Ishikawa (cell line): ENCODE data around the gene PSTPIP1.

Source experiments
- CEBPB ChIP-seq: IDR thresholded peaks from 2 replicates; pipeline ENCODE4 v1.6.1; 2012
- CREB1 ChIP-seq: IDR thresholded peaks from 2 replicates; pipeline ENCODE4 v1.6.1; 2012; ENCODE audit warnings: low read depth
- EGR1 ChIP-seq: IDR thresholded peaks from 2 replicates; pipeline ENCODE4 v1.6.1; 2012
- EP300 ChIP-seq: IDR thresholded peaks from 2 replicates; pipeline ENCODE4 v1.6.1; 2012; ENCODE audit warnings: borderline replicate concordance
- FOXM1 ChIP-seq: IDR thresholded peaks from 2 replicates; pipeline ENCODE4 v1.6.1; 2012; ENCODE audit warnings: low read depth, borderline replicate concordance
- NFIC ChIP-seq: IDR thresholded peaks from 2 replicates; pipeline ENCODE4 v1.6.1; 2012
- RAD21 ChIP-seq: IDR thresholded peaks from 2 replicates; pipeline ENCODE4 v1.6.1; 2012; ENCODE audit warnings: low read depth
- TAF1 ChIP-seq: IDR thresholded peaks from 2 replicates; pipeline ENCODE4 v1.6.1; 2012; ENCODE audit warnings: low read depth, mild to moderate bottlenecking
- TCF12 ChIP-seq: IDR thresholded peaks from 2 replicates; pipeline ENCODE4 v1.6.1; 2012; ENCODE audit warnings: low read depth
- TEAD4 ChIP-seq: IDR thresholded peaks from 2 replicates; pipeline ENCODE4 v1.6.1; 2012
- YY1 ChIP-seq: IDR thresholded peaks from 2 replicates; pipeline ENCODE4 v1.6.1; 2012; ENCODE audit warnings: low read depth
- ZBTB7A ChIP-seq: IDR thresholded peaks from 2 replicates; pipeline ENCODE4 v1.6.1; 2012; ENCODE audit warnings: low read depth
- TF ChIP-seq, protein P1 (sequence below): IDR thresholded peaks from 2 replicates; pipeline ENCODE4 v1.6.1; 2012
- TF ChIP-seq, protein P2 (sequence below): IDR thresholded peaks from 2 replicates; pipeline ENCODE4 v1.6.1; 2012
- TF ChIP-seq, protein P3 (sequence below): IDR thresholded peaks from 2 replicates; pipeline ENCODE4 v1.6.1; 2012; ENCODE audit warnings: low read depth, mild to moderate bottlenecking

The PSTPIP1 gene

DNA sequence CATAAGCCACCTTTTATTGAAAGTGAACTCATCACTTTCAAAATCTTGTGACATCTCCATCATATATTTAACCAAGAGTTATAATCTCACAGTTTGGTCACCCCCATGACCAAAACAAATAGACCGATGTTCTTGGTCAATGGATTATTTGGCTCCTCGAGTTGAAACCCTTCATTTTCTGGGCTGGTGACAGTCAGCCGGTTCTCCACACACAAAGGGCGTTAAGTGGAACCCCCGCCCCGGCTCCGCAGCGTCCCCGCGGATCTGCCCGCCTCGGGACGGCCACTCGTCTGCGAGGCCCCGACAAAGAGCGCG lies 75.2 kb downstream of the PSTPIP1 start:
- TF ChIP-seq ZBTB7A (no peak), NFIC (no peak), TAF1 (0 out of 2 replicates have a peak, but pooled peaks have one; percentile 19)
- TF ChIP-seq, protein P1, sequence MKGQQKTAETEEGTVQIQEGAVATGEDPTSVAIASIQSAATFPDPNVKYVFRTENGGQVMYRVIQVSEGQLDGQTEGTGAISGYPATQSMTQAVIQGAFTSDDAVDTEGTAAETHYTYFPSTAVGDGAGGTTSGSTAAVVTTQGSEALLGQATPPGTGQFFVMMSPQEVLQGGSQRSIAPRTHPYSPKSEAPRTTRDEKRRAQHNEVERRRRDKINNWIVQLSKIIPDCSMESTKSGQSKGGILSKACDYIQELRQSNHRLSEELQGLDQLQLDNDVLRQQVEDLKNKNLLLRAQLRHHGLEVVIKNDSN: no peak

DNA sequence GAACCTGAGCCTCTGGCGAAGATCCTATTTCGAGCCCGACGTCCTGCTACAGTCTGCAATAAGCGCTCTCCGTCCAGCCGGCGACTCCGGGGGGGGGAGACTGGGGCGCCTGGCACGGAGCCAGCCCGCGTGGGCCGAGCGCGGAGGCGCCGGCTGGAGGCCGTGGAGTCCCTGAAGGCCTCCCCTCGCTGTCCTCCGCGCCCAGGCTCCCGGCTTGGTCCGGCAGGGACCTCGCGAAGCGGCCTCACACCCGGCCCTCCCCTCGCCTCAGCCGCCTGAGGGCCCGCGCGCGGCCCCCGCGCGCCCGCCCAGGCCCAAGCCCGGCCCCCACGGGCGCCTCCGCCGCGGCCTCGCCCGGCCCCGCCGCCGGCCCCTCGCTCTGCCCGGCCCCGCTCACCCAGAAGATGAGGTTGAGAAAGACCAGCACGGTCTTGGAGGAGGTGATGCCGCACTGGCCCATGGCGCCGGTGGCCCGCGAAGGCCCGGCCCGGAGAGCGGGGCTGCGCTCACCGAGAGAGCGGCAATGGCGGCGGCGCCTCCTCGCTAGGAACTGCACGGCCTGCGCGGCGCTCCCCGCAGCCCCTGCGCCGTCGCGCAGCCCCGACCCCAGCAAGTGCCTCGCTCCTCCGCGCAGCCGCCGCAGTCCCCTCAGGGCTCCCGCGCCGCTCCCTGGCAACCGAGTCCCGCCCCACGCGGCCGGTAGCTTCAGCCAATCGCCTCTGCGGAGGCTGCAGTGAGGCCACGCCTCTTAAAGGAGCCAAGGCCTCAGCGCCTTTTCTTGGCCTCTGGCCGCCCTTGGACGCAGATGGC lies 75.8 kb downstream of the PSTPIP1 start, which contains the start of gene TSPAN3:
TSS of gene TSPAN3 (minus strand) at position 615 of the 810 bp plus-strand sequence. CDS start at position 460, 155 bp downstream.
- TF ChIP-seq TAF1 (peak; percentile 75; the same call in 1 of the 2 replicates), NFIC (peak; percentile 95), CREB1 (no peak), RAD21 (no peak), EP300 (no peak), FOXM1 (no peak), CEBPB (no peak), YY1 (peak; percentile 80), ZBTB7A (peak; percentile 54; the same call in 1 of the 2 replicates), TEAD4 (no peak), EGR1 (peak; percentile 72), TCF12 (peak; percentile 53; the same call in 1 of the 2 replicates)
- TF ChIP-seq, protein P2, sequence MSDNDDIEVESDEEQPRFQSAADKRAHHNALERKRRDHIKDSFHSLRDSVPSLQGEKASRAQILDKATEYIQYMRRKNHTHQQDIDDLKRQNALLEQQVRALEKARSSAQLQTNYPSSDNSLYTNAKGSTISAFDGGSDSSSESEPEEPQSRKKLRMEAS: peak; percentile 68
- TF ChIP-seq, protein P1: 0 out of 2 replicates have a peak, but pooled peaks have one; percentile 10
- TF ChIP-seq, protein P3, sequence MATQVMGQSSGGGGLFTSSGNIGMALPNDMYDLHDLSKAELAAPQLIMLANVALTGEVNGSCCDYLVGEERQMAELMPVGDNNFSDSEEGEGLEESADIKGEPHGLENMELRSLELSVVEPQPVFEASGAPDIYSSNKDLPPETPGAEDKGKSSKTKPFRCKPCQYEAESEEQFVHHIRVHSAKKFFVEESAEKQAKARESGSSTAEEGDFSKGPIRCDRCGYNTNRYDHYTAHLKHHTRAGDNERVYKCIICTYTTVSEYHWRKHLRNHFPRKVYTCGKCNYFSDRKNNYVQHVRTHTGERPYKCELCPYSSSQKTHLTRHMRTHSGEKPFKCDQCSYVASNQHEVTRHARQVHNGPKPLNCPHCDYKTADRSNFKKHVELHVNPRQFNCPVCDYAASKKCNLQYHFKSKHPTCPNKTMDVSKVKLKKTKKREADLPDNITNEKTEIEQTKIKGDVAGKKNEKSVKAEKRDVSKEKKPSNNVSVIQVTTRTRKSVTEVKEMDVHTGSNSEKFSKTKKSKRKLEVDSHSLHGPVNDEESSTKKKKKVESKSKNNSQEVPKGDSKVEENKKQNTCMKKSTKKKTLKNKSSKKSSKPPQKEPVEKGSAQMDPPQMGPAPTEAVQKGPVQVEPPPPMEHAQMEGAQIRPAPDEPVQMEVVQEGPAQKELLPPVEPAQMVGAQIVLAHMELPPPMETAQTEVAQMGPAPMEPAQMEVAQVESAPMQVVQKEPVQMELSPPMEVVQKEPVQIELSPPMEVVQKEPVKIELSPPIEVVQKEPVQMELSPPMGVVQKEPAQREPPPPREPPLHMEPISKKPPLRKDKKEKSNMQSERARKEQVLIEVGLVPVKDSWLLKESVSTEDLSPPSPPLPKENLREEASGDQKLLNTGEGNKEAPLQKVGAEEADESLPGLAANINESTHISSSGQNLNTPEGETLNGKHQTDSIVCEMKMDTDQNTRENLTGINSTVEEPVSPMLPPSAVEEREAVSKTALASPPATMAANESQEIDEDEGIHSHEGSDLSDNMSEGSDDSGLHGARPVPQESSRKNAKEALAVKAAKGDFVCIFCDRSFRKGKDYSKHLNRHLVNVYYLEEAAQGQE: no peak

DNA sequence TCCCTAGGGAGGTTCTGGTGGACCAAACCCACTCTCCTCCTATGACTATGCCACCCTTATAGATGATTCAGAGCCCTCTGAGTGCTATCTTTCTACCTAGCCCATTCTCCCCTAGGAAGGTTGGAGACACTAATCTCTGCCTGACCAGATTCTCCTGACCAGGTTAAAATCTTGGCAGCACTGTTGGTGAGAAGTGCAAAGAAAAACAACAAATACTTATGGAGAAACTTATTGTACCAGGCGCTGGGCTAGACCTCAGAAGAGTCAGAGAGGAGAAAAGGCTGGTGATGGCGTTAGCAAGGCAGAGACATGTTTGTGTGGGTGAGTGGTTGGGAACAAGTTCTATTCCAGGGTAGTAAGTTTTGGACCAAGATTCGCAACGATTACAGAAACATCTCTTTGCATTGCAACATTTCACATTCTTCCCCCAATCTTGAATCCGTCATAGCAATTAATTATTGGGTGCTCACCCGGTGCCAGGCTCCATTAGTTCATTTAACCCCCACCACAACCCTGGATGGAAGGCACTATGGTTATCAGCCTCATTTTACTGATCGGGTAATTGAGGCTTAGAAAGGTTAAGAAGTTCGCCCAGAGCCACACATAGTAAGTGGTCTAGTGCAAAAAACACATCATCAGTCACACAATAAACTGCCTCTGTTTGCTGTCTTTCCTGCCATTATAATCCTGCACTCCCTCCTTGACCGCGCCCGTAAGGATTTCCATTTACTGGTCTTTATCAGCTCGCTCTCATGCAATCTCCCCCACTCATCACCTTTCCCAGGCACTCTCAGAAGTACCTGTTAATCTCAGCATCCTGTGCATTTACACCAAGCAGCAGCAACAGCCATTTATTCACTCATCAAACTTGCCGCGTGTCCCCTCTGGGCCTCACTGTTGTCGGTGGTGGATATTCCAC lies 76.6 kb downstream of the PSTPIP1 start:
- TF ChIP-seq TEAD4: no peak
- no peak for TF ChIP-seq EGR1
- no peak for TF ChIP-seq TCF12
- TF ChIP-seq EP300: no peak
- TF ChIP-seq CEBPB: no peak
- no peak for TF ChIP-seq TAF1
- TF ChIP-seq, protein P1: no peak
- TF ChIP-seq RAD21: no peak
- TF ChIP-seq, protein P2: no peak
- TF ChIP-seq NFIC: no peak
- TF ChIP-seq, protein P3: no peak
- no peak for TF ChIP-seq CREB1
- TF ChIP-seq YY1: no peak
- no peak for TF ChIP-seq ZBTB7A
- TF ChIP-seq FOXM1: no peak

DNA sequence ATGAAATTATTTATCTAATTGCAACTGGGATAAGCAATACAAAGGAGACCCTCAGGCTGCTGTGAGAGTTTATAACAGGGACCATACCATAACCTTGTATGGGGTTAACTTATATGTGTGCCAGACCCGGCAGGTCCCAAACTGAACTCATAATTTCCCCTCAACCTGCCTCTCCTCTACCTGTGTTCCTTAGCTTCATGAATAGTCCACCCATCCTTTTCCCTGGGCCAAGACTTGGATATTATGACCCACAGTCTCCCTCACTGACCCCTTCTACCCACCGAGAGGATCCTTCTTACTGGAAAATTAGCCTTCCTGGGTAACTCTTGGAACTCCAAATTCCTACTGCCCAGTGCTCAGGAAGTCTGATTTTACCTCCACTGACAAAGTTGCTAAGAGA lies 79.4 kb downstream of the PSTPIP1 start:
- TF ChIP-seq FOXM1: no peak
- TF ChIP-seq CEBPB: no peak
- TF ChIP-seq, protein P1: no peak
- no peak for TF ChIP-seq YY1
- no peak for TF ChIP-seq TCF12
